Stimulated activated CD8-positive, alpha-beta memory T cell treated with anti-CD3 and anti-CD28 coated beads, Interleukin-7, amount 100 ng/mL, for 24 hours (primary cell): Measurements from ENCODE around the gene XAB2.
"Not testable (repeated sequence)": the region's sequence is repeated elsewhere in the genome, so short reads cannot be mapped to it uniquely, and the experiment has no call there.

Source experiments
- DNase-seq: peaks from one replicate; pipeline ENCODE4 v3.0.0-alpha.2; 2020; ENCODE audit warnings: low read depth

XAB2 gene

DNA sequence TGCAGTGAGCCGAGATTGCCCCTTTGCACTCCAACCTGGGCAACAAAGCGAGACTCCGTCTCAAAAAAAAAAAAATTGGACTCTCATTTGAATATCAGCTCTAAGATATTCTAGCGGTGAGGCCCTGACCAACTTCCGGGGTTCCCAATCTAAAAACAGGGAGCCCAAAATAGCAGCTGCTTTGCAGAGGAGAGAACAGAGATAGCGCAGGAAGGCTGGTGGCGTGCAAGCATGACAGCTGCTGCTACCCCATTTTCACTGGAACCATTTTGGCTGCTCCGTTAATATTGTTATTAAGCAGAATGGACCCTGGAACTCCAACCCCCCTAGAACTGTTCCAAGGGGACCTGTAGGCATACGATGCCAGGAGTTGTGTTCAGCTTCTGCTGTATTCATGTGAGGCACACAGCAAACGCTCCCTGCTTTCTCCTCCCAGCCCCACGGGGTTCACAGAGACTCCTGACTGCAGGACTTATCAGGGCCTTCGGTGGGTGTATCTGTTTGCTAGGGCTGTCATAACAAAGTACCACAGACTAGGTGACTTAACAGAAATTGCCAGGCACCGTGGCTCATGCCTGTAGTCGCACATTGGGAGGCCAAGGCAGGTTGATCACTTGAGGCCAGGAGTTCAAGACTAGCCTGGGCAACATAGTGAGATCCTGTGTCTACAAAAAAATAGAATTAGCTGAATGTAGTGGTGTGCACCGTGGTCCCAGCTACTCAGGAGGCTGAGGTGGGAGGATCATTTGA lies 19.1 kb upstream of the XAB2 start:
- DNase-seq, result no peak

DNA sequence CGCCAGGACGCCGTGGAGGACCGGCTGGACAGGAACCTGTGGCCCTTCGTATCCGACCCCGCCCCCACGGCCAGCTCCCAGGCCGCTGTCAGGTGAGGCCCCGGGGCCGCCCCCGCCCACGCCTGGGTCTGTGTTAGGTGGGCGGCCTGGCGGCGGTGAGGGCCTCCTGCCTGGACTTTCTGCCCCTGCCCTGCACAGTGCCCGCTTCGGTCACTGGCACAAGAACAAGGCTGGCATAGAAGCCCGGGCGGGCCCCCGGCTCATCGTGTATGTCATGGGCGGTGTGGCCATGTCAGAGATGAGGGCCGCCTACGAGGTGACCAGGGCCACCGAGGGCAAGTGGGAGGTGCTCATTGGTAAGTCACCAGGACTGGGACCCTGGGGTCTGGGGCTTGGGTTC lies 17.8 kb upstream of the XAB2 start:
- DNase-seq, result no peak

DNA sequence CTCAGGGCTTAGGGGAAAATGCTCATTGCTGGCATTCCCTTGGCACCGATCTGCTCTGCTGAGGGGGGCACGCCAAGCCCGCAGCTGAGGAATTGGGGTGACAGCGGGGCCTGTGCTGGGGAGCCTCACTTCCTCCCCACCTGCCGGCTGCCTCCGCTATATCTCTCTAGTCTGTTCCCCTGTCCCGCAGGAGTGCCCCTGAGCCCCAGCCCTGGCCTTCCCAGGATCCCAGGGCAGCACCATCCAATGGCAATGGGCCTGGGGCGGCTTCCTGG lies 17.0 kb upstream of the XAB2 start:
- DNase-seq, result no peak

DNA sequence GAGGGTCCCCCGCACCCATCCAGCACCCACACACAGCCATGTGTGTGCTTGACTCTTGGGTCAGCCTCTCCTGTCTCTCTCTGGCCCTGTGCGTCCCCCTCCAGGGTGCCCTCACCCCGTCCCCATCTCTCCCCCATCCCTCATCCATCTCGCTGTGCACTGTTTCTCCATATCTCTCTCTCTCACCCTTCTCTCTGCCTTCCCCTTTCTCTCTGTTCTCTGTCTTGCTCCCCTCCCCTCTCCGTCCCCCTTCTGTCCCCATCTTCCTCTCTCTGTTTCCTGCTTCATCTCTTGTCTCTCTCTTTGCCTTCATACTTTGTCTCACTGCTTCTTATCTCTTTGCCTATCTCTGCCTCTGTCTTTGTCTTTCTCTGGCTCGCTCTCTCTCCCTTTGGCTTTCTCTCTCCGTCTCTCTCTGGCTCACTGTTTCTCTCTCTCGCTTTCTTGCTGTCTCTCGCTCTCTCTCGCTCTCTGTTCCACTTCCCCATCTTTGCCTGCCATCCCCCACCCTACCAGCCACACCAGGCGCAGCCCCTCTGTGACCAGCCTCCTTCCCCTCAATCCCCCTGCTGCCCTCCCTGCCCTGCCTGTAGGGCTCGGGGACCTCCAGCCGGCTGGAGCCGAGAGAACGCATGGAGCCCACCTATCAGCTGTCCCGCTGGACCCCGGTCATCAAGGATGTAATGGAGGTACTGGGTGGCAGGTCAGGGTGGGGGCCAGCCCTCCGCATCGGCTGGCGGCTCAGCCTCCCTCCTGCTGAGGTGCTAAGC lies 16.5 kb upstream of the XAB2 start:
- DNase-seq, result no peak

DNA sequence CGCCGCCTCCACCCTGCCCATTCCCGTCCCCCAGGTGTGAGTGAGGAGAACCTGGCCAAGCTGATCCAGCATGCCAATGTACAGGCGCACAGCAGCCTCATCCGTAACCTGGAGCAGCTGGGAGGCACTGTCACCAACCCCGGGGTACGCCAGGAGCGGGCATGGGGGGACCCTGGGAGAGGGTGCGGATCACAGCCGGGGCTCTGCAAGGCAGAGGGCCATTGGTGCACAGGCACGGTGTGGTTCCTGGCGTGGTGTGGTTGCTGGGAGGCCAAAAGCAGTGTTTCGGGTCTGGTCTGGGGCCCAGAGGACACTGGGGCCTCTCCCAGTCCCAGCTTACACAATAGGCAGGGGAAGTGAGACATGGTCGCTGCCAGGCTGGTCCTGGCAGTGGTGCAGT lies 15.8 kb upstream of the XAB2 start:
- no peak for DNase-seq

DNA sequence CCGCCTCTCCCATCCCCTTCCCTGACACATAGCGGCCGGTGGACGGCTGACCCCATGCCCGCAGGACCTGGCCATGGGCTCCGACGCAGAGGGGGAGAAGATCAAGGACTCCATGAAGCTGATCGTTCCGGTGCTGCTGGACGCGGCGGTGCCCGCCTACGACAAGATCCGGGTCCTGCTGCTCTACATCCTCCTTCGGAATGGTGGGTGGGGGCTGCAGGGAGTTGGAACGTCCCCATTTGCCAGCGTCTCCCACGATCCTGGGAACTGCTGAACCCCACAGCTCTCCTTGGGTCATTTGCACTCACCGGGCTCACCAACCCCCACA lies 15.2 kb upstream of the XAB2 start:
- no peak for DNase-seq

DNA sequence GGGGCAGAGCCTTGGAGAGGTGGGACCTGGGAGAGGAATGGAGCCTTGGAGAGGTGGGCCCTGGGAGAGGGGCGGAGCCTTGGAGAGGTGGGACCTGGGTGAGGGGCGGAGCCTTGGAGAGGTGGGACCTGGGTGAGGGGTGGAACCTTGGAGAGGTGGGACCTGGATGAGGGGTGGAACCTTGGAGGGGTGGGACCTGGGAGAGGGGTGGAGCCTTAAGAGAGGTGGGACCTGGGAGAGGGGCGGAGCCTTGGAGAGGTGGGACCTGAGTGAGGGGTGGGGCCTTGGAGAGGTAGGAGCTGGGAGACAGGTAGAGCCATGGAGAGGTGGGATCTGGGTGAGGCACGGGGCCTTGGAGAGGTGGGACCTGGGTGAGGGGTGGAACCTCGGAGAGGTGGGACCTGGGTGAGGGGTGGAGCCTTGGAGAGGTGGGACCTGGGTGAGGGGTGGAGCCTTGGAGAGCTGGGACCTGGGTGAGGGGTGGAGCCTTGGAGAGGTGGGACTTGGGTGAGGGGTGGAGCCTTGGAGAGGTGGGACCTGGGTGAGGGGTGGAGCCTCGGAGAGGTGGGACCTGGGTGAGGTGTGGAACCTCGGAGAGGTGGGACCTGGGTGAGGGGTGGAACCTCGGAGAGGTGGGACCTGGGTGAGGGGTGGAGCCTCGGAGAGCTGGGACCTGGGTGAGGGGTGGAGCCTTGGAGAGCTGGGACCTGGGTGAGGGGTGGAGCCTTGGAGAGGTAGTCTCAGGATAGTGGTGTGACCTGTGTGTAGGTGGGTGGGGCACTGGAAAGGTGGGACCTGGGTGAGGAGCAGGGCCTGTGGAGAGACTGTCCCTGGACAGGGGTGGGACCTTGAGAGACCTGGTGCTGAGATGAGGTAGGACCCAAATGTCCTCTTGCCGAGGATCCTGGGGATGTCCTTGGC lies 14.5 kb upstream of the XAB2 start:
- not testable (repeated sequence) for DNase-seq

DNA sequence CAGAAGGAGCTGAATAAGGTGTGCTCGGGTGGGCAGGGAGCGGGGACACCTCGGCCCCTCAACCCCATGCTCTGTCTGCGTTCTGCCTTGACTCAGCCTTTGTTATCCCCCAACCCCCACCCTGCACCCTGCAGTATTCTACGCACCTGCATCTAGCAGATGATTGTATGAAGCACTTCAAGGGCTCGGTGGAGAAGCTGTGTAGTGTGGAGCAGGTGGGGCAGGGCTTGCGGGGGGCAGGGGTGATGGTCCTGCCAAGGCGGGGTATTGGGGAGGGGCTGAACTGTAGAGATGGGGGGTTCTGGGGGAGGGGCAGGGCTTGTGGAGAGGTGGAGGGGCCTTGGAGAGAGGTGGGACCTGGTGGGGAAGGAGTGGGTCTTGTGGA lies 13.7 kb upstream of the XAB2 start:
- no peak for DNase-seq

DNA sequence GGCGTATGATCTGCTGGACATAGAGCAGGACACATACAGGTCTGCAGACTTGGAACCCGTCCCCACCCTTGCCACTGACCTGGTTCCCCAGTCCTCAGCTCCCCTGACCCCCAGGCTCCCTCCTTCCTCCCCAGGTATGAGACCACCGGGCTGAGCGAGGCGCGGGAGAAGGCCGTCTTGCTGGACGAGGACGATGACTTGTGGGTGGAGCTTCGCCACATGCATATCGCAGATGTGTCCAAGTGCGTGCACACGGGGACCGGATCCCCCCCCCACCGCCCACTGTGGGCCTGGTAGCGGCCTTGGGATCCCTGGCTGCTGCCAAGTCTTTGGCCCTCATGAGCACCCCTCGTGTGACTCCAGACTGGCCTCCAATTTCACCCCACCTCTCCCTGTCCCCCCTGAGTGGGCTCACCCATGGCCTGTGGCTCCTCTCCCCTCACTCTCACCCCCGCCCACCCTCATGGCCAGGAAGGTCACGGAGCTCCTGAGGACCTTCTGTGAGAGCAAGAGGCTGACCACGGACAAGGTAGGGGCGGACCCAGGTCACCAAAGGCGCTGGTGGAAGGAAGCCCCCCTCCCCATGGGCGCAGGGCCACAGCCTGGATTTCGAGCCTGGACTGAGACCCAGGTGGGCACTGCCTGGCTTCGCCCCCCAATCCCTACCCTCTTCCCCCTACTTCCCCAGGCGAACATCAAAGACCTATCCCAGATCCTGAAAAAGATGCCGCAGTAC lies 13.1 kb upstream of the XAB2 start:
- no peak for DNase-seq

DNA sequence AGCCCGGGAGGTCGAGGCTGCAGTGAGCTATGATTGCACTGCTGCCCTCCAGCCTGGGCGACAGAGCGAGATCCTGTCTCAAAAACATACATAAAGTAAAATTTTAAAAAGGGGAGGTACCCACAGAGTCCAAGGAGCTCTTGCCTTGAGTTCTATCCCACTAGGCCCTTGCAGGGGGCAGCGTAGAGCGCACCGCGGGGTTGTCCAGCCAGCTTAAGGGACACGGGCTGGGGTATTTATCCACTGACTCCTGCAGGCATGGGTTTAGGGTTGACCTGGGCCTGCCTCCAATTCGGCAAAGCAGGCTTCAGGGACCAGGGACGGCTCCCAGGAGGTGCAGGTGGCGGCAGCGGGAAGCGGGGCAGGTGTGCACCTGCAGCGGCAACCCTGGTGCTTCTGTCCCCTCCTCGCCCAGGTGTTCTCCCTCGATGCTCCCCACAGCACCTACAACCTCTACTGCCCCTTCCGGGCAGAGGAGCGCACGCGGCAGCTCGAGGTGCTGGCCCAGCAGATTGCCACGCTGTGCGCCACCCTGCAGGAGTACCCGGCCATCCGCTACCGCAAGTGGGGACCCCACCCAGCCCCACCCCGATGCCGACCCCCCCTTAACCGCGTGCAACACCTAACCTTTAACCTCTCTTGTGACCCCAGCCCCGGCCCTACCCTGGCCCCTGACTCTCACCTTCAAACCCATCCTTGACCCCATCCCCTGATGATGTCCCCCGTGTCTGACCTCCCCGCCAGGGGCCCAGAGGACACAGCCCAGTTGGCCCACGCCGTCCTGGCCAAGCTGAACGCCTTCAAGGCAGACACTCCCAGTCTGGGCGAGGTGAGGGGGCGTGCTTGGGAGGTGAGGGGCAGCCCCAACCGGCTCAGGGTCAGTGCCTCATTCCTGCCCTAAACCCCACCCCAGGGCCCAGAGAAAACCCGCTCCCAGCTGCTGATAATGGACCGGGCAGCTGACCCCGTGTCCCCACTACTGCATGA lies 12.2 kb upstream of the XAB2 start:
- DNase-seq, result no peak

DNA sequence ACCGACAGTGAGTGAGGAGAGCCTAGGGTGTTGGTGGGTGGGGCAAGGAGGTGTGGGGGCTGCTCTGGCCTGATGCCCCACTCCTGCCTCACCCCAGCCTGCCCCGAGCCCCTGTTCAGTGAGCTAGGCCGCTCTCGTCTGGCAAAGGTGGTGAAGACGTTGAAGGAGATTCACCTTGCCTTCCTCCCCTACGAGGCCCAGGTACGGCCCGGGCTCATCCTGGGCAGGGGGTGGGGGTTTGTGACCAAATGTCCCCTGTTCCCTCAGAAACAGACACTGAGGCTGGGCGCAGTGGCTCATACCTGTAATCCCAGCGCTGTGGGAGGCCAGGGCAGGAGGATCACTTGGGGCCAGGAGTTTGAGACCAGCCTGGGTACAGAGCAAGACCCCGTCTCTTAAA lies 11.5 kb upstream of the XAB2 start:
- no peak for DNase-seq

DNA sequence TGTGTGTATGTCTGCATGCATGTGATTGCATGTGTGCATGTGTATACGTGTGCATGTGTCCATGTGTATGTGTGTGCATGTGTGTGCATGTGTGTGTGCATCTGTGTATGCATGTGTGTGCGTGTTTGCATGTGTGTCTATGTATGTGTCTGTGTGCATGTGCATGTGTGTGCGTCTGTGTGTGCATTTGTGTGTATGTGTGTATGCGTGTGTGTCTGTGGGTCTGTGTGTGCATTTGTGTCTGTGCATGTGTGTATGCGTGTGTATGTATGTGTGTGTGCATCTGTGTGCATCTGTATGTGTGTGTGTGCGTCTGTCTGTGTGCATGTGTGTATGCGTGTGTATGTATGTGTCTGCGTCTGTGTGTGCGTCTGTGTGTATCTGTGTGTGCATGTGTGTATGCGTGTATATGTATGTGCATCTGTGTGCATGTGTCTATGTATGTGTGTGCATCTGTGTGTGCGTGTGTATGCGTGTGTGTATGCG lies 10.6 kb upstream of the XAB2 start:
- DNase-seq, result no peak

DNA sequence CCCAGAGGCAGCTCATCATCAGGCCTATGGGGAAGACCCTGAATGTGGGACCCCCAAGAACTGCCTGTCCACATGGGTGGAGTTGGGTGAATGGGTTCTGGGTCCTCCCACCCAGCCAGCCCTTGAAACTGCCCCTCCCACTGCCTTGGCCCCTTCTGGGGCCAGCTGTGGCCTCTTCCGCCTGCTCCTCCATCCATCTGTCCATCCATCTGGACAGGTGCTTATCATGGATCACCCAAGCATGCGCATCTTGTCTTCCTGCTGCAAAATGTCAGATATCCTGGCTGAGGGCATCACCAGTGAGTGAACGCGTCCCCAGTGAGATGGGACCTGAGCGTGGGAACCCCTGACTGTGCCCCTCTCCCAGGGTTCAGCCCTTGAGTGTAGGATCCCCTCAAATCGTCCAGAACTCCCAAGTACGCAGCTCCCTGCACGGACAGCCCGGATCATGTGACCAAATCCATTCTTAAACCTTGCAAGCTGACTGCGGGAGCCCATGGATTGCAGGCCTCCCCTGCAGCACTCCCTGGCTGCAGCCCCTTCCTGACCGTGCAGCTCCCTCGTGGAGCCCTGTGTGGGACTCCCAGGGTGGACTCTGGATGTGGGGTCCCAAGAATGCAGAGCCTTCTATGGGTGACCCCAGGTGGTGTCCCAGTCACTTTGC lies 9.6 kb upstream of the XAB2 start:
- no peak for DNase-seq

DNA sequence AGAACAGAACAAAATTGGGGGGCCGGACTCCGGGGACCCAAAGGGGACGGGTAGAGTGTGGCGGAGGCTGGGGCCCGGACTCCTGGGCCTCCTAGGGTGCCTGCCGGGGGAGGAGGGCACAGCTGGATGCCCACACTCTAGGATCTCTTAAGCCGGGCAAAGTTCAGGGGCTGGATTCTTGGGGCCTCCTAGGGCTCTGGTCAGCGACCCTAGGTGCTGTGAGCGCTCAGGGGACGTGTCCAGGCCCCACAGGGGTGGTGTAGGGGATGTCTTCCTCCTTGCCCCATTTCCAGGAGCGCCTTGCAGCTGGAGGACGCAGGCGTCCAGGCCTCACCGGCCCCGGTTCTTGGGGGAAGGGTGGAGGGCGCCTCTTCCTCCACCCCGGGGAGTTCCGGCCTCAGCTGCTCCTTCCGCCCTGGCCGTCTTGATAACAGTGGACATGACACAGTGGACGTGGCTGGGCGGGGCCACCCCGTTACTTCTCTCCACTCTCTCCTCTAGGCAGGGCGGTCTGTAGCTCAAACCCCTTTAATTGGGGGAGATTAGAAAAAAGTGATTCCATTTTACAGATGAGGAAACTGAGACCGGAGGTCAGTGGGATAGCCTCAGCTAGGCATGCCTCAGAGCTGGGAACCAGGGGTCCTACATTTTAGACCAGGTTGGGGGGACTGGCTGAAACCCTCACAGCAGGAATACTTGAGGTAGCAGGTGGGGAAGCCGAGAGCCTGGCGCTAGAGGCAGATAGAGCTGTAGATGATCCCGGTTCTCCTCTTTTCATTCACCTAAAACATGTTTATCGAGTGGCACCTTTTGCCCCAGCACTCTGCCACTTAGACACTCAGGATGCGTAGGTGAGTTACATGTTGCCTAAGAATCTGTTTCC lies 8.3 kb upstream of the XAB2 start:
- DNase-seq, result no peak

DNA sequence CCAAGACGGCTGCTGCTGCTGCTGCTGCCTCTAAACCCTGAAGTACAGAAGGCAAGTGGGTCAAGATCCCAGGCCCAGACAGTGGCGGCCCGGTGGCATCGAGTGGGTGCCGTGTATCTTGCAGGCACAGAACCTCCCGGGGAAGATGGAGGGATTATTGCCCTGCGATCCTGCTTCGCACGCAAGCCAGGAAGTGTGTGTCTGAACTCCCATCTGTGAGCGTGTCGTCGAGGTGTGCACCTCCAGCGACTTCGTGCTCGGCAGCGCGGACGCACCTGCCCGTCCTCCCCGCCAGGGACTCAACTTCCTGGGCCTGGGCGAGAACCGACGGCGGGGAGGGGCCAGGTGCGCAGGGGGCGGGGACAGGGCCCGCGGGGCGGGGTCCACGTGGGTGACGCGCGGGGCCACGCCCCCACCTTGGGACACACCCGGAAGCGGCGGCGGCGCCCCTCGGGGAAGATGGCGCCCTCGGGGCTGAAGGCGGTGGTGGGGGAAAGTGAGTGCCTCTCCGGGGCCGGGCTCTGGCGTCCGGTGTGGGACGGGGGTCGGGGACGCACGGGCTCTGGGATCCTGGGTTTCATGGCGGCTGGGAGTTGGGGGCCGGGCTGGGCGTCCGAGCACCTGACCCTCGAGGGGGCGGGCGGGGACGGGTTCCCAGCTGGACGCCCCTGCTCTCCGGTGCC lies 7.5 kb upstream of the XAB2 start, which contains the start of gene STXBP2:
TSS of gene STXBP2 (plus strand) at position 420 of the 683 bp plus-strand sequence. CDS start at position 460, 40 bp downstream.
- peak; percentile 85 for DNase-seq

DNA sequence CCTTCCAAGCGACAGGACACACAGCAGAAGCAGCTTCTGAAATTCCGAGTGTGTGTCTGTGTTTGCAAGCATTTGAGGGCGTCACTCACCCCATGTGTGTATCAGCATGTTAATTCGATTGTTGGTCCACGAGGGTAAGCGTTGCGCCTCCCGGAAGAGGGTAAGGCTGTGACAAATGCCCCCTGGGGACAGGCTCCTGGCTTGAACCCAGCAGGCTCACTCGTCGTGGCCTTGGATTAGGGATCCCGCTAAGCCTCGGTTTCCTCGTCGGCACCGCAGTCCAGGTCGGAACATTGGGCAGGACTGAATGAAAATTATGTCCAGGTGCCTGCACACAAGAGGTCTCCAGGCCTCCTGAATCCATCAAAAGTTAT lies 7.0 kb upstream of the XAB2 start:
- DNase-seq, result no peak

DNA sequence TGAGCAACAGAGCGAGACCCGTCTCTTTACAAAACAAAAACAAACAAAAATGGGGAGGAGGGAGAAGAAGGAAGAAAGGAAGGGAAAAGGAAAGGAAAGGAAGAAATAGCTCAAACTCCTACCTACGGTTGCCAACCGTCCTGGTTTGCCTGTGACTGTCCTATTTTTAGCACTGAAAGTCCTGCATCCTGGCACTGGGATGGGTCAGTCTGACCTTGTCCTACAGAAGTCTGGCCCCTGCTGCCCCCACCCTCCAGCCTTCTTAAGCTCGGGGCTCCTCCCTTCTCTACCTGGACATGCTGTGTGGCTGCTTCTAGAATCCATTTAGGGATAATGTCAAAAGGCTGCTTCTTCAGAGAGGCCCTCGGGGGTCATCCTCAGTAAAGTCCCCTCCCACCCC lies 6.3 kb upstream of the XAB2 start:
- no peak for DNase-seq

DNA sequence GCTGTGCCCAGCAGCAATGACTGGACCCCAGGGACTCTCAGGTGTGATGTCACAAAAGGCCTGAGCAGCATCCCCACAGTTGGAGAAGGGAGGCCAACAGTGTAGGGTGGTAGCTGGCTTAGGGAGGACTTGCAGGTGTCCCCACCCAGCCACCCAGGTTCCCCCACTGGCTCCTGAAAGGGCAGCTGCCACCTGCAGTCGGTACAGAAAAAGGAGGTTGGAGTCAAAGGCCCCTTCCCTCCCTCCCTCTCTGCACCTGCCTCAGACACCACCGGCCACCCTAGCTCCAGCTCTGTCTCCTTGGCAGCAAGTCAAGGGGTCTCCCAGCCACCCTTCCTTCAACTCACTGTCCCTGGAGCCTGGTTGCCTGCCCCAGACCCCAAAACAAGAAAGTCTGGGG lies 4.4 kb upstream of the XAB2 start, which contains the start of gene PCP2:
TSS of gene PCP2 (minus strand) at position 22 of the 400 bp plus-strand sequence. CDS start 262 bp downstream, outside the sequence.
- no peak for DNase-seq
